ENCODE data around the gene LGALS3BP.

GRCh38 chr17:78966123-78966813, 13.5 kb downstream of the LGALS3BP start:
- TF ChIP-seq CTCF (IDR thresholded peaks at IDR 0.05) = no peak
- no peak for TF ChIP-seq POLR2A (IDR thresholded peaks at IDR 0.05)
